HG03460 (cell line): ENCODE measurements around the gene VPS26B.
"Not testable (repeated sequence)": the region's sequence is repeated elsewhere in the genome, so short reads cannot be mapped to it uniquely, and the experiment has no call there.

Experiments
- ATAC-seq: cut with Tn5 transposase; IDR thresholded peaks from one replicate; pipeline ENCODE4 v1.9.1; 2021; ENCODE audit not compliant: unreplicated experiment

The VPS26B gene

GRCh38 chr11:134223836-134224709, at the start of gene VPS26B, which contains the start of gene NCAPD3:
Gene VPS26B (plus strand): TSS chr11:134224671. CDS start chr11:134225123, 452 bp downstream.
Gene NCAPD3 (minus strand): TSS chr11:134223967. CDS start chr11:134223926, 41 bp downstream.
- ATAC-seq: peak; percentile 77

- ATAC-seq: no peak
These were observed 48.2 kb upstream of the VPS26B start for GRCh38 chr11:134176284-134176683.

GRCh38 chr11:134178032-134178674, 46.3 kb upstream of the VPS26B start:
- no peak for ATAC-seq

GRCh38 chr11:134181707-134182106, 42.8 kb upstream of the VPS26B start:
- ATAC-seq: no peak

GRCh38 chr11:134188092-134188491, 36.4 kb upstream of the VPS26B start:
- ATAC-seq: not testable (repeated sequence)

GRCh38 chr11:134196756-134197155, 27.7 kb upstream of the VPS26B start:
- no peak for ATAC-seq

GRCh38 chr11:134199531-134199930, 24.9 kb upstream of the VPS26B start:
- no peak for ATAC-seq

- ATAC-seq: no peak
These were observed 23.8 kb upstream of the VPS26B start for GRCh38 chr11:134200688-134201087.

GRCh38 chr11:134202661-134203060, 21.8 kb upstream of the VPS26B start:
- no peak for ATAC-seq

- no peak for ATAC-seq
These were observed 18.7 kb upstream of the VPS26B start for GRCh38 chr11:134205729-134206128.

- no peak for ATAC-seq
These were observed 18.3 kb upstream of the VPS26B start for GRCh38 chr11:134206185-134206584.

GRCh38 chr11:134207538-134208239, 16.8 kb upstream of the VPS26B start:
- no peak for ATAC-seq

GRCh38 chr11:134215836-134216235, 8.6 kb upstream of the VPS26B start:
- ATAC-seq: no peak

GRCh38 chr11:134216816-134217215, 7.7 kb upstream of the VPS26B start:
- ATAC-seq: no peak

- no peak for ATAC-seq
These were observed 1.4 kb upstream of the VPS26B start for GRCh38 chr11:134223121-134223520.

GRCh38 chr11:134224710-134225664, 516 bp downstream of the VPS26B start:
- ATAC-seq: peak; percentile 15

- ATAC-seq: no peak
These were observed 2.4 kb downstream of the VPS26B start for GRCh38 chr11:134226806-134227325.

GRCh38 chr11:134228625-134229024, 4.2 kb downstream of the VPS26B start:
- peak; percentile 51 for ATAC-seq

- ATAC-seq: no peak
These were observed 4.8 kb downstream of the VPS26B start for GRCh38 chr11:134229126-134229790.

- ATAC-seq: no peak
These were observed 5.9 kb downstream of the VPS26B start for GRCh38 chr11:134230339-134230738.
